Fibroblast of peridontal ligament (primary cell): ENCODE data around the gene SLC7A11.

ENCODE experiments used
- DNase-seq: peaks from one replicate; pipeline ENCODE4 v3.0.0-alpha.2; 2010; ENCODE audit errors: extremely low read depth

Gene SLC7A11

DNA sequence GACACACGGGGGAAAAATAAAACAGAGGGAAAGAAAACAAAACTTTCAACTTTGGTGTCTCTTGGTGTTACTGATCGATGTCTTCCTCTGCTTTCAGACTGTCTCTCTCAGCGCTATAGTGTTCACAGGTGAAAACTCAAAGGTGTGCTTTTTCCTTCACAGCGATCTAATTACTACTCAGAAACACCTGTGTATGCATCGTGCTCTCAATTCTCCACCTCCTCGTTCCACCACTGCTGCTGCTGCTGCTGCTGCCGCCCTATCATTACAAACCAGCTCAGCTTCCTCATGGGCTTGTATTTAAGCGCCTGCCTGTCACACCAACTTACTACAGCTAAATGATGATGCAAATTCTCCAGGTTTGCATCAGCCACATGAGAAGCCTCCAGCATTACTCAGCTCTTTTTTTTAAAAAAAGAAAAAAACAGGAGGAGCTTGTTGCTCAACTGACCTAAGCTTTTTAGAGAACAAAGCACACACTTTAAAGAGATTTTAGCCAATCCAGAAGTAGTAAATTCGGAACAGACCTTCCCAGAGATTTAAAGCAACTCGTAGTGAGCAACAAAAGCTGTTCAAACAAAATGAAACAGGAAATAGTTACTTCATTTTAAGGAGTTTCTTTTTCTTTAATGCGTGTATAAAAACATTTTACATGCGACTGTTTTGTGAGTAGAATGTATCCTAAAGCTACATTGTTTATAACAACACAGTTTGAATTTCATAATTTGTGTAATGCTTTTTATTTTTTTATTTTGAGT lies at the start of gene SLC7A11:
Gene SLC7A11, minus strand, starts transcription at position 274 of the 758 bp plus-strand sequence. CDS start 280 bp downstream, outside the sequence.
- peak; percentile 99 for DNase-seq

DNA sequence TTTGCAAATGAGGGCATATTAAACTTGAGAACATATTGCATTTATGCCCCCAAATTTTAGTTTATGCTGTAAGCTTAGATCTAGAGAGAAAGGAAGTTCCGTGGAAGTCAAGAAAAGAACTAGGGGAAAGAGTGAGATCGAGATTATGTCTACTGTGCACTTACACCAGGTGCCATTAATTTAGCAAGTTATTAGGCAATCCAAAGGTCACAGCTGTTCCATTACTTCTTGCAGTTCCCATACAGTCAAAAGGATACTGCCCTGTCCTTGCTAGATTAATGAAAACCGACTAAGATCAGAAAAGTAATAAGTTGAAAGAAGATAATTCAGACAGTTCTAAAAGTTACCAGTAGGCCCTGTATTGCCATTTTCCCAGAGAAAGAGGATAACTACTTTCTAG lies 49.3 kb upstream of the SLC7A11 start:
- DNase-seq: no peak

DNA sequence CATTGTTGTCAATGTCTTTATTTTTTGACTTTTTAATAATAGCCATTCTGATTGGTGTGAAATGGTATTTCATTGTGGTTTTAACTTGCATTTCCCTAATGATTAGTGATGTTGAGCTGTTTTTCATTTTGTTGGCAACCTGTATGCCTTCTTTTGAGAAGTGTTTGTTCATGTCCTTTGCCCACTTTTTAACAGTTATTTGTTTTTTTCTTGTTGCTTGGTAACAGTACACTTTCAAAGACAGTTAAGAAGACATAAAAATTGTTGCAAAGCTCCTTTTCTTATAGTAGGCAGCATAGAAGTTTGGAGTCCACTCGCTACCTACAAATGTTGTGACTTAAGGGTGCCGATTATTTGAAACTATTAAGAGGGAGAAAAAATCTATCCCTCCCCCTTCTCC lies 48.7 kb upstream of the SLC7A11 start:
- no peak for DNase-seq

DNA sequence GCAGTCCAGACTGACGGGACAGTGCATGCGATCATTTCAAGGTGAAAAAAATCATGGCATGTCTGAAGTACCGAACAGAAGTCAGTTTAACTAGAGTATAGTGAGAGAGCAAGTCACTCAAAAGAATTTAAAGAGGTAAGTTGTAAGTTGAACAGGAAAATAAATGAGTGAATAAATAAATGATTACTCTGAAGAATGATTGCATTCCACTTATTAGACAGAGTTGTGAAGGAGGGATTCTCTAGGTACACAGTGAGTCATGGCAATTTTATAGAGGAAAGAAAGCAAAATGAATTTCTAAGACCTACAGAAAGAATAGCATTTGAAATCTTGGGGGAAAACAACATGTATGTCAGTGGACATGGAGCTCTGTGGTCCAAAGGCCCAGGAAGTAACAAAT lies 37.1 kb upstream of the SLC7A11 start:
- no peak for DNase-seq

DNA sequence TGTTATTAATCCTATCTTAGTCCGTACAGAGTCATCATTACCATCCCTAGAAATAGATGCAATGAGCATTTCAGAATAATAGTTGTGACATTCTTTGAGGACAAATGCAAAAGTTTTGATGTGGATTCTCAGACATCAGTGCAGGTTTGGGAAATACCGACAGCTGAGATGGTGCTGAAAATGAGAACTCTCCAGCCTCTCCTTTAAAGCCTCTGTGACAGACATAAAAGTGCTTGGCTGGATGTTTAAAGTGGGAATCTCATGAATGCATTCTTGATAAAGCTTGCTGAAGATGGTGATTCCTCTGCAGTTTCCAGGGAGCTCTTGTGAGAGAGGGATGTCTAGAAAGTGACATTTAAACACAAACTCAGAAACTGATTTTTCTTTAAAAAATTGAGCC lies 35.0 kb upstream of the SLC7A11 start:
- DNase-seq: no peak

DNA sequence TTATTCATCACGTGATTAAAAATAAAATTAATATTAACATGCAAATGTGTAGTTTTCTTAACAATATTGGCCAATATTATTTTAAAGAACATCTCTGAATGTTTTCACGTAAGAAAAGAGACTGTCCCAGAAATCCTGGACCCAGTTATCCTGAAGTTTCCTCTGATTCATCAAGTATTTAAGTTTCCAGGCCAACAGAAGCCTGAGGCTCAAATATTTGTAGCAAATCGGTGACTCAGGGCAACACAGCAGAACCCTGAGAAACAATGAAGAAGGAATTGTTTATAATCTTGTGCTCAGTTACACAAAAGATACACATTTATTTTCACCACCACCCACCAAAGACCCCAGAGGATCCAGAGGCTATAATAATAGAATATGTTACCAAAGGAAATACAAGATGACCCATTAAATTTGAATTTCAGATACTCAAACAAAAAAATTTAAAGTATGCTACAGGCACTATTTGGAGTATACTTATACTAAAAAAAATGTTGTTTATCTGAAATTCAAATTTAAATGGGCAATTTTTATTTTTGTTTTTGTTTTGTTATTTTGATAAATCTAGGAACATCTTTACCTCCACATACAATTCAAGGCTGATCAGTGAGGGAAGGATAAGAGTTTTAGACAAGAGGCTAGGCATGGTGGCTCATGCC lies 33.9 kb upstream of the SLC7A11 start:
- peak; percentile 93 for DNase-seq

DNA sequence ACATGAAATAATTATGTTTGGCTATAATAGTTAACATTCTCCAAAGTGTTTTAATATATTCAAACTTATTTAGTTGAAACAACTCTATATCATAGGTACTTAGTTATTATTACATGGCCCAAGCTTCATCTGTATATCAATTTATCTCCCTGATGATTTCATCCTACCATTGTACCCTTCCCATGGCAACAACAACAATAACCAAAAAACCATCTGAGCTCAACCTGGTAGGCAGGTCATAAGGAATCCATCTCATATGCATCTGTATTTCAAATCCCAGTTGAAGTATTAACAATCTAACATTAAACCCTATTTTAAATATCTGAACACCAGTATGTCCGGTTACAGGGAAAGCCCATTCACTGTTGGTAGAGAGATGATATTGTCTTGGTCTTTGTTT lies 33.1 kb upstream of the SLC7A11 start:
- DNase-seq: no peak

DNA sequence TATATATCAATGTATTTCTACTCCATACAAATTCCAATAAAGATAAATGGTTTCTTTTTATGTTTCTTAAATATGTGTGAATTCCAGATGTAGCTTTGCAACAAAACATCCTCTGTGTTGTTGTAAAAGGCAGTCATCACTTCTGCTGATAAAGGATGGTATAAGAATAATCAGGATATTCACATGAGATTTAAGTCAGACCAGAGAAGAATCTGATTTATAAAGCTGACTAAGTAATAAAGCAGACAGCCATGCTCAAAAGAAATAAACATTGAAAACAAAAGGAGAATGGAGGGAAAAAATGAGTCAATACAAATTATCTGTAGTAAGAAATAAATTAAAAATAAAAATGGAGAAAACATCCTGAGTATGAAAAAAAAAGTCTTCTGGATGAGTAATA lies 27.0 kb upstream of the SLC7A11 start:
- DNase-seq: no peak

DNA sequence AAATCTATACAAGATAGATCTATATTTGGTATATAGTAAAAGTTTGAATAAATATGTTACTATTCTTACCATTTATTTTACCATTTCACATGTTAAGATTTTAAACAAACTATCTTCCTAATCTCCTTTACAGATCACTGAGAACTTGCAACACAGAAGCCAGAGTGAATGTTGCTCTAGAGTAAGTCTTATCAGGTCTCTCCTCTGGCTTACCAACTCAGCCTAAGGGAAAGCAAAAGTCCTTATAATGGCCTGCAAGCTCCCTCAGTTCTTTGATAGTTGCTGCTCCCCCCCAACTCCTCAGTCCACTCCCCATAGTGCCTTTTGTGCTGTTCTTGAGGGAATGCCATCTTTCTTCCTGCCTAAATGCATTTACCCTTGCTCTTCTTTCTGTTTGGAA lies 25.7 kb upstream of the SLC7A11 start:
- DNase-seq: no peak

DNA sequence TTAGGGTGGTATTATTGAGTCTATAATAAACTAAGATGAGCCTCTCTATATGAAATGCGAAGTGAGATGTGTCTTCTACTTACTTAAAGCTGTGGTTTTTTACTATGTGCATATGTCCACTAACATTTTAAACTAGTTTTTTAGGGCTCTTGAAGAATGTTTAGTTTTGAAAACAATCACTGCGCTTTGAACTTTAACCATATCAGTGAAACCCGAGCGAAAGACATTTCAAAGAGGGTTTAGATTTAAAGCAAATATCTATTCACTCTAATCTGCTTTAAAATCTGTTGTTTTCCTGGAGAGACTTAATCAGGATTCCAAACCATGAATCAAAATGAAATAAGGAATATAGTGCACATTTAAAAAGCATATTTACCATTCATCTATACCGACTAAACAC lies 24.8 kb upstream of the SLC7A11 start:
- no peak for DNase-seq

DNA sequence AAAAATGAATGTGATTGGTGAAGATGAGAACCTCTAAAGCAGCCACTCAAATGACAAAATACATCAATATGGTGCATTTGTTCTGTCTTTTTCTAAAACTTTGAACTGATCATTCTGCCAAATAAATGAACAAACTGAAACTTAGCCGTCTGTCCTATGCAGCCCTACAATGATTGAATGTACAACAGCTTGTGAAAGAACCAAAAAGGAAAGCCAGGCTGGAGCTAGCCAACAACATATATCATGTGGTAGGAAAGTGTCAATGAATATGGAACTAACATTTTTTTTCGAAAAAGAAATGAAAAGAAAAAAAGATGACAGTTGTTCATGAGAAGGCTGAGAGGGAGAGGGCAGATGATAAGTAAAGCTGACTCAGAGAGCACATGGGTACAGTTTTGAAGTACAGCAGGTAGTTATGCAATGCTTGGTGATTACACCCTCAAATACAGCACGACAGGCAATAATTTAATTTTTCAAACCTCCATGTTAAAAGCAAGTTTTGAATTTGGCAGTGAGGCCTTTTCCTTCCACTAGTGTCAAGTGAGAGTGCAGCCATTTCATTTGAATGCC lies 21.2 kb upstream of the SLC7A11 start:
- DNase-seq: no peak

DNA sequence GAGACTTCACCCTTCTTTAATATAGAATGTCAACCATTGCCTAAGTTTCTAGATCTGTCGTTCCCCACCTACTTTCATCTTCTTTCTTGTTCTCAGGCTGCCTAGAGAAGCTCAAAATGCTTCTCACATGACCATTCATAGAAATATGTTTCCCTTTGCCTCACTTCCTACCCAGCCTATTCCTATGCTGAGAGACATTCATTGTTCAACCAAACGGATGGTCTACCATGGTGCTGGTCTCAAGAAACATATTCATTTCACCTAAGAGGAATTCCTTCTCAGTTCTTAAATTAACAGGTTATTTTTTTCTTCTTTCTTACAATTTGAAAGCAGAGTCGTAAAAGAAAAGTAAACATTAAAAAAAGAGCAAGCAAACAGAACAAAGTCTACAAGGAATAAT lies 20.3 kb upstream of the SLC7A11 start:
- no peak for DNase-seq

DNA sequence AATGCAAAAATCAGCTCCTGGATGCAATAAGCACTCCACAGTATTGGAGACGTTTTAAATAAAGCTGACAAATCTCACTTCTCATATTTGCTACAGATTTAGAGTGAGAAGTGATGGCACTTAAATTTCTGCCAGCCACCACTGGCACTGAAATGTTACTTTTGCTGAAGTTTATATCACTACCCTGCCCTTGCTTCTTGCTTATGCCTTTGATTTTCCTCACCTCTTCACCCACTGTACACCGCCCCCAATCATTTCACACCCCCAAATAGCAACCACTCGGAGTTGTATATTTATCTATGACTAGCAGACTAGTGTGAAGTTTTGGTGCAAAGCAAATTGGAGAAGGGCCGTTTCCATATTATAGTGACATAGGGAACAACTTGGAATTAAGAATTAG lies 19.9 kb upstream of the SLC7A11 start:
- DNase-seq: no peak

DNA sequence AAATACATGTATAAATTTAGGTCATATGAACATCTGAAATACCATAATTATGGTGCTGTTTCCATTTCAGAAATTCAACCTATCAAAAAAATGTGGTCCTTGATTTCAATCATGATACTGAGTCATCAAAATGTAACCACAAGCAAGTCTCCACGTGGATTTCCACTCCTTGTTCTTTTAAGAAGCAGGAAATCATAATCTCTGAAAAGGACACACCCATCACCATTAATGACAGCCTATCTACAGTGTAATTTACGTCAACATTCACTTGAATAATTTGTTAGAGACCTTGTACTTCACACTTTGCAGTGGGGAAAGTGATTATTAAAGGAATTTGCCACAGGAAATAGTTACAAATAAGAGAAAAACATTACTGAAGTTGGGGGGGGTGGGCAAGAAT lies 17.7 kb upstream of the SLC7A11 start:
- peak; percentile 56 for DNase-seq

DNA sequence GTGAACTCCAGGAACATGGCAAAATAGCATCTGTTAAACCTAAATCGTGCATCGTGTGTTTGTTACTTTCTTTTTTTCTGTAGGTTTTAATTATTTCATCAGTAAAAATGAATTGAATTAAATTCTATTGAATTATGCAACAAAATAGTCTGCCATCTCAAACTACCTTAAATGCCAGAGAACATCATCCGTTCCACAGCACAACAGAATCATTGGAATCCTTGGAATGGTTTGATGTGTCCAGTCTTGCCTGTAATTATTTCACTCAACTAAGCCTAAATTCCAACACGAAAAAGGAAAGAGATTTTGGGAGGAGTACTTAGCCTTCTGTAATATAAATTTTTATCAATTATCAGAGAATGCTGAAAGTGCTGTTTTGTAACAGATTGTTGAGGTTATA lies 17.1 kb upstream of the SLC7A11 start:
- no peak for DNase-seq

DNA sequence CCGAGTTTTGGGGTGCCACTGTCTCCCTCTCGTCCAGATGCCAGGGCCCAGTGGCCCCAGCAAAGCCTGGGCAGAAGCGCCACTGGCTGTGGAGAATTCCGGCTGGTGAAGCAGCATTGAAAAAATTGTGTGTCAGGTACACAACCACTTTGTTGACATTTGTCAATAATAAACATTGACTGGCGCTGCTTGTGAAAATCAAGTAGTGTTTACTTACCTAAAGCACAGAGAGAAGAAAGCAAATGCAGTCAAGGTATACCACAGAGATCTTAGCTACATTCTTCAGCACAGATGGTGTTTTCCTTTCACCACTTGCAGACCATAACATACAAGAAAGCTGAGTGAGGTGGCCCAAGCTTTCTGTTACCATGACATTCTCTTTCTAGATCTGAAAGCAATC lies 14.5 kb upstream of the SLC7A11 start:
- no peak for DNase-seq

DNA sequence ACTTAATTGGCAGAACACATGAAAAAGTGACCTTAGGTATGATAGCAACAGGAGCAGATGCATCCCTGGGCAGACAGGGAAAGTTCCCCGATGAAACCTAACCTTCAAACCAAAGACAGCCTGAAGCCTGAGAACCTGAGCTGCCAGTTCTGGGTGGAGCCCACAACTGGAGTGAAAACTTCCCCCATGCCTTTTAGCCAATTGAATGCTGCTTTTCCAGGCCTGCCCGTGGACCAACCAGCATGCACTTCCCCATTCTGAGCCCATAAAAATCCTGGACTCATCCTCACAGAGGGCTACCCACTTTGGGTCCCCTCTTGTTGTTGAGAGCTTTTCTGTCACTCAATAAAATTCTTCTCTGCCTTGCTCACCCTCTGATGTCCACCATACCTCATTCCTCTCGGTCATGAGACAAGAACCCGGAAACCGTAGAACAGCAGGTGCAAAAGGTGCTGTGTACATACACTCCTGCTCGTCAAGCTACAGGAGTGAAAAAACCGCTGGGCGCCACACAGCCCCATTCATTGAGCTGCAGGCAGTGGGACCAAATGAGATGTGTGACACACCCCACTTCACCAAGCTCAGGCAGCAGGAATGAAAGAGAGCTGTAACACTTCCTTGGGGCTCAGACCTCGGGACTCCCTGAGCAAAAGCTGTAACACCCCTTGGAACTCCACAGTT lies 13.9 kb upstream of the SLC7A11 start:
- DNase-seq: no peak

DNA sequence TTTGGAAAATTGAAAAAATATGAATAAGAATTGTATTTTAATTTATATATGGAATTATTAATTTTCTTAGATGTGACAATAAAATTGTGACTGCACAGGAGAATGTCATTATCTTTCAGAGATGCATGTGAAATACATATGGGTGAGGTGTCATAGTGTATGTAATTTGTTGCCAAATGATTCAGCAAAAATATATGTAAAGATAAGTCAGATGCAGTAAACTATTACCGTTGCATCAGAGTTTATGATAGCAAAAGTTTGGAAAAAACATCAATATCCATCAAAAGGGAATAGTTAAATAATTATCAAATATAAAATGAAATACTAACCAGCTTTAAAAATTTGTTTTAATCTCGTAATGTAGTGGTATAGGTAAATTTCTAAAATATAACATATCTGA lies 10.4 kb upstream of the SLC7A11 start:
- DNase-seq: no peak

DNA sequence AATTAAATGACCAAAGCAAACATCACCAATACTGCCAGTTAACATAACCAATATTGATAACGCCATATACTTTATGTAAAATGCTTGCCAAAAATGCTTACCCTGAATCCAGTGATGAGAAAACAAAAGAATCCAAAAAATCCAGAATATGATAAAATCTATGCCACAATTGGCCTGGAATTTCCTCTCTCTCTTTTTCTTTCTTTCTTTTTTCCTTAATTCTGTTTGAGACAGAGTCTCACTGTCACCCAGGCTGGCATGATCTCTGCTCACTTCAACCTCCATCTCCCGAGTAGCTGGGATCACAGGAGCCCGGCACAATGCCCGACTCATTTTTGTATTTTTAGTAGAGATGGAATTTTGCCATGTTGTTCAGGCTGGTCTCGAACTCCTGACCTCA lies 9.8 kb upstream of the SLC7A11 start:
- no peak for DNase-seq

DNA sequence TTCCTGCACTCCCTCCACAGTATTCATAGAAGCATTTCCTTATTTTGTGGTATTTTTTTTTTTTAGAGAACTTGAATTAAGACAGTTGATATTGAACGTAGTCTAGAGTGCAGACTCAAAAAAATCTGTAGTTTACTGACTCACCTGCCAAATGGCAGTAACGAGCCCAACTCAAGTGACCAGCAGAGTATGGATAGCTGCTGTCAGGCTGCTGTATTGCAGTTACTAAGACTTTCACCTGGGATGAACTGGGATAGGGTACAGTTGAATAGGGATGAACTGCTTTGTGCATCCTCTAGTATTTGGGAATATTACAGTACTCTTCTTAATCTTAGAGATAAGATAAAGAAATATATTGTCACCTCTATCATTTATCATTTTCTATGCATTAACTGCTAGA lies 7.0 kb upstream of the SLC7A11 start:
- DNase-seq: no peak

DNA sequence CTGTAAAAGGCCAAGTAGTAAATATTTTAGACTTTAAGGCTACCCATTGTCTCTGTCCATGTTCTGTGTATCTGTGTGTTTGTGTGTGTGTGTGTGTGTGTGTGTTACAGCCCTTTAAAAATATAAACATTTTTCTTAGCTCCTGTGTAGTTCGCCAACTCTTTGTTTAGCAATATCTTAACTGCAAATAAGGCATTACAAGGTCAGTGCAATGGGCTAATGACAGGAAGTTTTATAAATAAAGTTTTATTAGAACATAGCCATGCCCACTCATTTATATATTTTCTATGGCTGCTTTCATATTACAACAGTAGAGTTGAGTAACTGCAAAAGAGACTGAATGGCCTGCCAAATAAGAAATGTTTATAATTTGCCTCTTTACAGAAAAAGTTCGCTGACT lies 5.9 kb upstream of the SLC7A11 start:
- DNase-seq: no peak

DNA sequence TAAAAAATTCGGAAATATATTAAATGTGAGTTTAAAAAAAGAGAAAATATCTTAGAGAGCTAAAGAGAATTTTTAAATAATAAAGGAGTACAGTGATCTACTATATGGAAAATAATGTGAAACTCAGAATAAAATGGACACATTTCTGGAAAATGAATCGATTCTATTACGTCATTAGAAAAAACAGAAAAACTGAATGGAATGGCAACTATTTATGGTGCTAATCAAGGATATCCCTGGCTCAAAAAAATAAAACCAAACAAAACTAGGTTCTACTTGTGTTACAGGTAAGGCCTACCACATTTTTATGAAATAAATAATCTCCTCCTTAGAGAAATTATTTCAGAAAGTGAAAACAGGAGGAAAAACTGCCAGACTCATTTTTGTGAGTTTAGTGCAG lies 5.5 kb upstream of the SLC7A11 start:
- no peak for DNase-seq

DNA sequence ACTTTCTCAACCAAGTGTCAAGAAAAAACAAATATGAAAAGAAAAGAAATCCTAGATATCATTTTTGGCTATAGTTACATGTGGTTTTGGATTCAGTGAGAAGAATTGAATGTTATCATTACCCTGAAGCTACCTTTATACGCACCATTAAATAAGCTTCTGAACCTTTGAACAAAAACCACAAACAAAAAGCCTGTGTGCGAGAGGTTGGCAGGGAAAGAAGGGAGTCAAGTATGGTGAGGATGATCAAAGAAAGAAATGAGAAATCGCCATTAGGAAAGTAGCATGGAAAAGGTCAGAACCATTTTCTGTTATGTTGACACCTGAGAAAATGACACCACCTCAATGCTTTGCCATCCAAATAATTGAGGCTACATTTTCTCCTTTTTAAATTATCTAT lies 1.2 kb upstream of the SLC7A11 start:
- DNase-seq: no peak
